Choroid plexus epithelial cell (primary cell): ENCODE results near the gene GPR107.
A peak's percentile ranks its signal among the peaks of the same experiment; 100 is the strongest.

Source experiments
- DNase-seq: peaks from one replicate; pipeline ENCODE4 v3.0.0-alpha.2; 2010; ENCODE audit warnings: low read depth
- H3K4me3 ChIP-seq: 2 replicates; pipeline ENCODE4 v1.5.1; 2011; ENCODE audit warnings: low read depth, mild to moderate bottlenecking, control low read depth, low read length, moderate library complexity
- CTCF ChIP-seq: conservative IDR thresholded peaks from 2 replicates; pipeline ENCODE4 v1.5.1; 2011; ENCODE audit warnings: low read depth, mild to moderate bottlenecking, control low read depth, inconsistent platforms, low read length, moderate library complexity

The GPR107 gene

DNA sequence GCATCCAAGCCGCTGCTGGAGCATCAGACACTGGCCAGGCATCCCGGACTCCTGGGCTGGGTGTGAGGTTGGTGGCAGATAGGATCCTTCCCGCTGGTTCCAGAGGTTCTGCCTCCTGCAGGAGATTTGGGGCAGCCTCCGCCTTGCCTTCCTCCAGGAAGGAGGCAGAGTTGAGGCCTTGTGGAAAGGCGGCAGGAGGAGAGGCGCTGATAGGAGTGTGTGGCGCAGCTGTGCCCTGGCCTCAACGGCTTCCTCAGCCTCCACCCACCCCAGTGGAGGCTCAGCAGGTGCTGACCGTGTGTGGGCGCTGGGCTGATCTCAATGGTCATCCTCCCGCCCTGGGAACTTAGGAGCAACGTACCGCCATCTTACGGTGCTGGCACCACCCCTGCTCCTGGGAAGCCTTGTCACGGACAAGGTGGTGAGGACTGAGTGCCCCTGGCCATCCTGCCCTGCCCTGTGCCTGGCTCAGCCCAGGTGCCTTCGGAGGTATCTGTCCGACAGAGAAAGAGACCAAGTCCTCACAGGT, 128.7 kb downstream of the GPR107 start:
- DNase-seq, result no peak
- no peak overlapping the region for H3K4me3 ChIP-seq
- TF ChIP-seq CTCF, result no peak

DNA sequence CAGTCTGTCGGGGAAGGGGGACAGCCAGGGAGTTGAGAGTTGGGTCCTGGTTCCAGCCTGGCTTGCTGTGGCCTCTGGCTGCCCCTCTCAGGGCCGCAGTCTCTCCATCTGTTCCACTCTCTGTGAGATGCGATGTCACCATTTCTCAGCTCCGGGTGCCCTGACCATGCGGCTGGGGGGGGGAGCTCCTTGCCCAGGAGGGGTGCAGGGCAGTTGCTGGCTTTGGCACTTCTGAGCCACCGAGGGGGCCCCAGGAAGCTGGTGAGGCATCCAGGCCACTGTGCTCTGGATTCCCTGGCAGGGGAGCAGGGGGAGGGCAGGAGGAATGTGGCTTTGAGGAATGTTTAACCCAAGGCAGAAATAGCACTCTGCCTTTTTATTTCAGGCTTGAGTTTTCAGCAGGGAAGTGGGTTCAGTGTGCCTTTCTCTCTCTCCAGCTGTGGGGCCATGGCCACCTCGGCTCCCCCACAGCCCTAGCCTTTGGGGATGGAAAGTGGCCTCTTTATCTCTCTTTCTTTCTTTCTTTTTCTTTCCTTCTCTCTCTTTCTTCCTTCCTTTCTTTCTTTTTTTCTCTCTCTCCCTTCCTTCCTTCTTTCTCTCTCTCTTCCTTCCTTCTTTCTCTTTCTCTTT, 129.5 kb downstream of the GPR107 start:
- peak; percentile 71 for DNase-seq
- no peak overlapping the region for H3K4me3 ChIP-seq
- TF ChIP-seq CTCF, result no peak

DNA sequence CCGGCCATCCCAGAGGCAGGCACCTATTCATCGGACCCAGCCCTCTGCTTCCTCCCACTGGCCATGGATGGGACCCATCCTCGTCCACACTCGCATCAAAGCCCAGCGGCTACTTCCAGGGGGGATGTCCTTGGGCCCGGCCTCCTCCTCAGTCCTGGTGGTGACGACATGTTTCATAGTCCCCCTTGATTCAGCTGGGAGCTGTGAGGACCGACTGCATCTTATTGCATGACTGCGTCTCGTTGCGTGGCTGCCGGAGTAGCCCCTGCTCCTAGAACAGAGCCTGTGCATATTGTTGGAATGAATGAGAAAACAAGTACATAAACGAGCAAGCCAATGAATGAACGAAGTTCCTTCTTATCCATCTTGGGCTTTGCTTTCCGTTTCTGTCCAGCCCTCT, 131.3 kb downstream of the GPR107 start:
- TF ChIP-seq CTCF, result no peak
- no peak for DNase-seq
- no peak overlapping the region for H3K4me3 ChIP-seq

DNA sequence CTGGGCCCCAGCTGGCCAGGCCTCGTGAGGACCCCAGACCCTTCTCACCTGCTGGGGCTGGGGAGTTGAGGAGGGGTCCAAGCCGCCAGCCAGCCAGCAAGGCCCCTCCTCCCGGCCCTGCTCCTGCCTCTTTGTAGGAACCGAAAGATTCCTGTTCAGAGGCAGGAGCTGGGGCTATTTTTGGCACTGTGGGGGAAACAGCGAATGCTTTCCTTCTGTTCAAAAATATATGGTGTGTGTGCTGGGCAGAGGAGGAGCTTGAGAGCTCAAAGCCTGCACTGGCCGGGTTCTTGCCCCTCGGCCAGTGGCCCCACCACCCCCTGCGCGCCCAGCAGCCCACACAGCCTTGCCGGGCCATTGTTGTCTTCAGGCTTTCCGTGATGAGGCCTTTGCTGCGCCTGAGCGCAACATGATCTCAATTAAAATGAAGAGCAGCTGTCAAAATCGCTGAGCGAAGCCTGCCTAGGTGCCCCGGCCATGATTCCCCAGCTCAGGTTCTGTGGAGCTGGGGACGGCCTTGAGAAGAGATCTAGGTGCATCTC, 131.9 kb downstream of the GPR107 start:
- no peak for TF ChIP-seq CTCF
- H3K4me3 ChIP-seq, result no peak overlapping the region
- DNase-seq, result peak; percentile 30

- no peak for DNase-seq
- no peak for TF ChIP-seq CTCF
- no peak overlapping the region for H3K4me3 ChIP-seq
These were observed 132.3 kb downstream of the GPR107 start for GRCh38 chr9:130186051-130186450.

DNA sequence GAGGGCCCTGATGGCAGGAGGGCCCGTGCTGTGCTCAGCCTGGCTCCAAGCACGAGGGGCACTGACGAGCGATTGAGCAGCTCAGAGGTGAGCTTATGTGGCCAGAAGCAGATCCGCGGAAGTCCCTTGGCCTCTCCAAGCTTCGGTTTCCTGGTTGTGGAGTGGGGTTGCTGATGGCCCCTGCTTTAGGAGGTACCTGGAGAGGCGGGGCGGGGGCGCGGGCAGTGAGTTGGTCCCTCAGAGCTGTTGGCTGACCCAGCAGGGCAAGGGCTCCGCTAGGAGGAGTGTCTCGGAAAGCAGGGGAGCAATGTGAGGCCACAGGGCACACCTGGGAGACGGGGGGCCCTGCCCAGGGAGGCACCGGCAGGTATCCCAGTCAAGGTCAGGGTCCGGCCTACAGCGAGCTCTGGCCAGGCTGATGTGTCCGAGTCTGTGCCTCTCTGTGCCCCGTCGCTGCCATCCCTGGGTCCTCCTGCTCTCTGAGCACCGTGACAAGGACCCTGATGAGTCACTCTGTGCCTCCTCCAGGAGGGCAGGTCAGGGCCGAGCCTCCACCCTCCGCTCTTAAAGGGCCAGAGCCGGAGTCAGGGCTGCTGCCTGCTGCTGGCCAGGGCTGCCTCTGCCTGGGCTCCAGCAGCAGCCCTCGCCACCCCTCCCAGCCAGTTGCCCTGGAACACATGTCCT, 133.3 kb downstream of the GPR107 start:
- no peak for TF ChIP-seq CTCF
- peak; percentile 42 for DNase-seq
- no peak overlapping the region for H3K4me3 ChIP-seq
